ENCODE data around the gene ZBTB34.
"Not testable (repeated sequence)": the region's sequence is repeated elsewhere in the genome, so short reads cannot be mapped to it uniquely, and the experiment has no call there.

The ZBTB34 gene

GRCh38 chr9:126818482-126818881, 42.0 kb upstream of the ZBTB34 start:
- Histone ChIP-seq H3K27me3 (ENCODE audit: low read depth, low read length) (no peaks in the 10 kb centered on the region), H3K79me2 (ENCODE audit: low read length) (peaks cover 33% of the 10 kb centered on the region)

GRCh38 chr9:126819482-126819881, 41.0 kb upstream of the ZBTB34 start:
- Histone ChIP-seq H3K4me2 (ENCODE audit: low read length) (peak overlapping the region; percentile 4), H3K27ac (ENCODE audit: low read length) (peak overlapping the region; percentile 66), H3K9ac (ENCODE audit: low read length) (no peak overlapping the region), H3K4me1 (ENCODE audit: low read length) (peaks cover 15% of the 10 kb centered on the region), H3K36me3 (replicated peaks; ENCODE audit: low read depth, low read length) (peaks cover 52% of the 10 kb centered on the region), H3K79me2 (ENCODE audit: low read length) (peaks cover 33% of the 10 kb centered on the region), H2AFZ (ENCODE audit: low read depth, low read length) (no peak overlapping the region), H3K9me3 (ENCODE audit: insufficient read depth, low read length) (peaks cover 17% of the 10 kb centered on the region; the same call in 1 of the 2 replicates), H3K4me3 (ENCODE audit: low read length) (peak overlapping the region; percentile 3; the same call in 1 of the 2 replicates), H3K27me3 (ENCODE audit: low read depth, low read length) (no peaks in the 10 kb centered on the region), H4K20me1 (ENCODE audit: insufficient read depth, low read length) (no peaks in the 10 kb centered on the region)
- TF ChIP-seq EZH2phosphoT487 (IDR thresholded peaks at IDR 0.05; ENCODE audit: low read depth), result no peak
- TF ChIP-seq, protein P1, sequence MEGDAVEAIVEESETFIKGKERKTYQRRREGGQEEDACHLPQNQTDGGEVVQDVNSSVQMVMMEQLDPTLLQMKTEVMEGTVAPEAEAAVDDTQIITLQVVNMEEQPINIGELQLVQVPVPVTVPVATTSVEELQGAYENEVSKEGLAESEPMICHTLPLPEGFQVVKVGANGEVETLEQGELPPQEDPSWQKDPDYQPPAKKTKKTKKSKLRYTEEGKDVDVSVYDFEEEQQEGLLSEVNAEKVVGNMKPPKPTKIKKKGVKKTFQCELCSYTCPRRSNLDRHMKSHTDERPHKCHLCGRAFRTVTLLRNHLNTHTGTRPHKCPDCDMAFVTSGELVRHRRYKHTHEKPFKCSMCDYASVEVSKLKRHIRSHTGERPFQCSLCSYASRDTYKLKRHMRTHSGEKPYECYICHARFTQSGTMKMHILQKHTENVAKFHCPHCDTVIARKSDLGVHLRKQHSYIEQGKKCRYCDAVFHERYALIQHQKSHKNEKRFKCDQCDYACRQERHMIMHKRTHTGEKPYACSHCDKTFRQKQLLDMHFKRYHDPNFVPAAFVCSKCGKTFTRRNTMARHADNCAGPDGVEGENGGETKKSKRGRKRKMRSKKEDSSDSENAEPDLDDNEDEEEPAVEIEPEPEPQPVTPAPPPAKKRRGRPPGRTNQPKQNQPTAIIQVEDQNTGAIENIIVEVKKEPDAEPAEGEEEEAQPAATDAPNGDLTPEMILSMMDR (IDR thresholded peaks at IDR 0.05; ENCODE audit: low read depth, low read length), result no peak

More at GRCh38 chr9:126818482-126818881, 42.0 kb upstream of the ZBTB34 start:
- Histone ChIP-seq H3K27ac (ENCODE audit: low read length) (no peak overlapping the region), H3K9ac (ENCODE audit: low read length) (no peak overlapping the region), H4K20me1 (ENCODE audit: insufficient read depth, low read length) (no peaks in the 10 kb centered on the region), H3K9me3 (ENCODE audit: insufficient read depth, low read length) (peaks cover 17% of the 10 kb centered on the region; the same call in 1 of the 2 replicates), H3K4me2 (ENCODE audit: low read length) (no peak overlapping the region), H2AFZ (ENCODE audit: low read depth, low read length) (no peak overlapping the region), H3K4me1 (ENCODE audit: low read length) (peaks cover 15% of the 10 kb centered on the region), H3K4me3 (ENCODE audit: low read length) (no peak overlapping the region), H3K36me3 (replicated peaks; ENCODE audit: low read depth, low read length) (peaks cover 55% of the 10 kb centered on the region)
- no peak for TF ChIP-seq EZH2phosphoT487 (IDR thresholded peaks at IDR 0.05; ENCODE audit: low read depth)
- TF ChIP-seq, protein P1 (IDR thresholded peaks at IDR 0.05; ENCODE audit: low read depth, low read length), result no peak

- H3K4me2 ChIP-seq (ENCODE audit: low read length), result no peak overlapping the region
- no peak overlapping the region for H3K27ac ChIP-seq (ENCODE audit: low read length)
- peaks cover 15% of the 10 kb centered on the region for H3K4me1 ChIP-seq (ENCODE audit: low read length)
- H3K79me2 ChIP-seq (ENCODE audit: low read length), result peaks cover 28% of the 10 kb centered on the region
- H3K4me3 ChIP-seq (ENCODE audit: low read length), result no peak overlapping the region
- no peaks in the 10 kb centered on the region for H4K20me1 ChIP-seq (ENCODE audit: insufficient read depth, low read length)
- H3K9ac ChIP-seq (ENCODE audit: low read length), result no peak overlapping the region
- peaks cover 33% of the 10 kb centered on the region for H3K36me3 ChIP-seq (replicated peaks; ENCODE audit: low read depth, low read length)
- TF ChIP-seq, protein P1 (IDR thresholded peaks at IDR 0.05; ENCODE audit: low read depth, low read length), result no peak
- TF ChIP-seq EZH2phosphoT487 (IDR thresholded peaks at IDR 0.05; ENCODE audit: low read depth), result no peak
- H2AFZ ChIP-seq (ENCODE audit: low read depth, low read length), result no peak overlapping the region
- no peaks in the 10 kb centered on the region for H3K27me3 ChIP-seq (ENCODE audit: low read depth, low read length)
- peaks cover 14% of the 10 kb centered on the region; the same call in 1 of the 2 replicates for H3K9me3 ChIP-seq (ENCODE audit: insufficient read depth, low read length)
Observed at GRCh38 chr9:126822278-126822677, 38.2 kb upstream of the ZBTB34 start.

DNA sequence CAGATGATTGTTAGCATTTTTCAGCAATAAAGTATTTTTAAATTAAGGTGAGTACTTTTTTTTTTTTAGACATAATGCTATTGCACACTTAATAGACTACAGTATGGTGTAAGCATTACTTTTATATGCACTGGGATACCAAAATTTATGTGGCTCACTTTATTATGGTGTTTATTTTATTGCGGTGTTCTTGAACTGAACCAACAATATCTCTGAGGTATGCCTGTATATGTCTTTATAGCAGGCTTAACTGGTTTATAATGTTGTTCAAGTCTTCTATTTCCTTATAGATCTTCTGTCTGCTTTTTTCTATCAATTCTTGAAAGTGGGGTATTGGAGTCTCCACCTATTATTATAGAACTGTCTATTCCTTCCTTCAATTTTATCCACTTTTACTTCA, 37.6 kb upstream of the ZBTB34 start:
- Histone ChIP-seq H3K27ac (ENCODE audit: low read length) (no peak overlapping the region), H3K36me3 (replicated peaks; ENCODE audit: low read depth, low read length) (peaks cover 30% of the 10 kb centered on the region), H3K4me3 (ENCODE audit: low read length) (no peak overlapping the region)

DNA sequence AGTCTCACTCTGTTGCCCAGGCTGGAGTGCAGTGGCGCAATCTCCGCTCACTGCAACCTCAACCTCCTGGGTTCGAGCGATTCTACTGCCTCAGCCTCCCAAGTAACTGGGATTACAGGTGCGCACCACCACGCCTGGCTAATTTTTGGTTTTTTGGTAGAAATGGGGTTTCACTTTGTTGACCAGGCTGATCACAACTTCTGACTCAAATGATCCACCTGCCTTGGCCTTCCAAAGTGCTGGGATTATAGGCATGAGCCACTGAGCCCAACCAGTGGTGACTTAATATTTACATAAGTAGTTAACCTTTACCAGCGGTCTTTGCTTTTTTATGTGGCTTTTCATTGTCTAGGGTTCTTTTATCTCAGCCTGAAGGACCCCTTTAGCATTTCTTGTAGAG, 36.4 kb upstream of the ZBTB34 start:
- not testable (repeated sequence) for H3K9ac ChIP-seq (ENCODE audit: low read length); H3K27ac ChIP-seq (ENCODE audit: low read length); H3K9me3 ChIP-seq (ENCODE audit: insufficient read depth, low read length); H4K20me1 ChIP-seq (ENCODE audit: insufficient read depth, low read length); H2AFZ ChIP-seq (ENCODE audit: low read depth, low read length); H3K4me2 ChIP-seq (ENCODE audit: low read length); H3K27me3 ChIP-seq (ENCODE audit: low read depth, low read length); H3K4me3 ChIP-seq (ENCODE audit: low read length)
- peaks cover 20% of the 10 kb centered on the region for H3K36me3 ChIP-seq (replicated peaks; ENCODE audit: low read depth, low read length)
- H3K79me2 ChIP-seq (ENCODE audit: low read length), result peaks cover 18% of the 10 kb centered on the region; the same call in 1 of the 2 replicates
- peaks cover 11% of the 10 kb centered on the region for H3K4me1 ChIP-seq (ENCODE audit: low read length)

More for the DNA sequence above, 37.6 kb upstream of the ZBTB34 start:
- H4K20me1 ChIP-seq (ENCODE audit: insufficient read depth, low read length), result no peaks in the 10 kb centered on the region
- no peak overlapping the region for H3K9ac ChIP-seq (ENCODE audit: low read length)
- H3K4me2 ChIP-seq (ENCODE audit: low read length), result no peak overlapping the region
- TF ChIP-seq, protein P1 (IDR thresholded peaks at IDR 0.05; ENCODE audit: low read depth, low read length), result no peak
- no peak for TF ChIP-seq EZH2phosphoT487 (IDR thresholded peaks at IDR 0.05; ENCODE audit: low read depth)
- H3K4me1 ChIP-seq (ENCODE audit: low read length), result peaks cover 15% of the 10 kb centered on the region
- H3K79me2 ChIP-seq (ENCODE audit: low read length), result peaks cover 25% of the 10 kb centered on the region
- no peaks in the 10 kb centered on the region for H3K27me3 ChIP-seq (ENCODE audit: low read depth, low read length)
- no peak overlapping the region for H2AFZ ChIP-seq (ENCODE audit: low read depth, low read length)
- H3K9me3 ChIP-seq (ENCODE audit: insufficient read depth, low read length), result peaks cover 14% of the 10 kb centered on the region; the same call in 1 of the 2 replicates

Data from OCI-LY3 (cell line).